ENCODE measurements around the gene EPHA8. TPM values are rescaled to one million over a fixed set of nuclear protein-coding genes. Genes with fewer than 3 reads are reported as not detected.

EPHA8 gene
- polyA plus RNA-seq, 1 experiment: not detected

- ChIA-PET POLR2A (no interaction called here), CTCF (no interaction called here)
- Histone ChIP-seq H3K4me3 (ENCODE audit: low read depth, low read length) (no peak overlapping the region), H3K27me3 (ENCODE audit: control insufficient read depth, insufficient read depth, low read length) (no peaks in the 10 kb centered on the region), H3K36me3 (ENCODE audit: control insufficient read depth, insufficient read depth, low read length) (peaks cover 13% of the 10 kb centered on the region; the same call in 1 of the 2 replicates)
- DNase-seq (ENCODE audit: low read depth): no peak
- no peak for TF ChIP-seq CTCF (IDR thresholded peaks at IDR 0.05; ENCODE audit: insufficient read depth, low read depth, low read length)
These were observed 37.2 kb upstream of the EPHA8 start for GRCh38 chr1:22526098-22526497.

- no peak for TF ChIP-seq CTCF (IDR thresholded peaks at IDR 0.05; ENCODE audit: insufficient read depth, low read depth, low read length)
- ChIA-PET POLR2A (no interaction called here), CTCF (no interaction called here)
- Histone ChIP-seq H3K27me3 (ENCODE audit: control insufficient read depth, insufficient read depth, low read length) (no peaks in the 10 kb centered on the region), H3K4me3 (ENCODE audit: low read depth, low read length) (no peak overlapping the region), H3K36me3 (ENCODE audit: control insufficient read depth, insufficient read depth, low read length) (peaks cover 13% of the 10 kb centered on the region; the same call in 1 of the 2 replicates)
- DNase-seq (ENCODE audit: low read depth): no peak
These were observed 36.6 kb upstream of the EPHA8 start for GRCh38 chr1:22526677-22527076.

- Histone ChIP-seq H3K4me3 (ENCODE audit: low read depth, low read length) (no peak overlapping the region), H3K27me3 (ENCODE audit: control insufficient read depth, insufficient read depth, low read length) (no peaks in the 10 kb centered on the region), H3K36me3 (ENCODE audit: control insufficient read depth, insufficient read depth, low read length) (peaks cover 11% of the 10 kb centered on the region; the same call in 1 of the 2 replicates)
- ChIA-PET CTCF (interaction anchor here (1.1 to 1.2 kb wide), 2 partner anchors 15 to 106 kb away, joined by 3 to 4 read pairs; no protein-coding TSS in a partner anchor), POLR2A (no interaction called here)
- DNase-seq (ENCODE audit: low read depth): no peak
- TF ChIP-seq CTCF (IDR thresholded peaks at IDR 0.05; ENCODE audit: insufficient read depth, low read depth, low read length): no peak
These were observed 36.2 kb upstream of the EPHA8 start for GRCh38 chr1:22527122-22527521.

GRCh38 chr1:22527555-22528296 lies 35.6 kb upstream of the EPHA8 start:
- POLR2A ChIA-PET: no interaction called here
- no peak for TF ChIP-seq CTCF (IDR thresholded peaks at IDR 0.05; ENCODE audit: insufficient read depth, low read depth, low read length)
- peaks cover 11% of the 10 kb centered on the region; the same call in 1 of the 2 replicates for H3K36me3 ChIP-seq (ENCODE audit: control insufficient read depth, insufficient read depth, low read length)
- H3K27me3 ChIP-seq (ENCODE audit: control insufficient read depth, insufficient read depth, low read length): no peaks in the 10 kb centered on the region
- H3K4me3 ChIP-seq (ENCODE audit: low read depth, low read length): no peak overlapping the region
- DNase-seq (ENCODE audit: low read depth): no peak
- CTCF ChIA-PET: interaction anchor here (0.8 to 1.2 kb wide), 3 partner anchors 15 to 112 kb away, joined by 3 to 4 read pairs (median 3); no protein-coding TSS in a partner anchor

GRCh38 chr1:22528451-22528850 lies 34.8 kb upstream of the EPHA8 start:
- no peak for DNase-seq (ENCODE audit: low read depth)
- TF ChIP-seq CTCF (IDR thresholded peaks at IDR 0.05; ENCODE audit: insufficient read depth, low read depth, low read length): no peak
- ChIA-PET POLR2A (no interaction called here), CTCF (interaction anchor here (0.8 to 1.2 kb wide), 2 partner anchors 107 to 112 kb away, joined by 3 read pairs; no protein-coding TSS in a partner anchor)
- H3K4me3 ChIP-seq (ENCODE audit: low read depth, low read length): no peak overlapping the region
- peaks cover 11% of the 10 kb centered on the region; the same call in 1 of the 2 replicates for H3K36me3 ChIP-seq (ENCODE audit: control insufficient read depth, insufficient read depth, low read length)
- H3K27me3 ChIP-seq (ENCODE audit: control insufficient read depth, insufficient read depth, low read length): no peaks in the 10 kb centered on the region
